ENCODE data around the gene PRKCZ.

- TF ChIP-seq, protein P1, sequence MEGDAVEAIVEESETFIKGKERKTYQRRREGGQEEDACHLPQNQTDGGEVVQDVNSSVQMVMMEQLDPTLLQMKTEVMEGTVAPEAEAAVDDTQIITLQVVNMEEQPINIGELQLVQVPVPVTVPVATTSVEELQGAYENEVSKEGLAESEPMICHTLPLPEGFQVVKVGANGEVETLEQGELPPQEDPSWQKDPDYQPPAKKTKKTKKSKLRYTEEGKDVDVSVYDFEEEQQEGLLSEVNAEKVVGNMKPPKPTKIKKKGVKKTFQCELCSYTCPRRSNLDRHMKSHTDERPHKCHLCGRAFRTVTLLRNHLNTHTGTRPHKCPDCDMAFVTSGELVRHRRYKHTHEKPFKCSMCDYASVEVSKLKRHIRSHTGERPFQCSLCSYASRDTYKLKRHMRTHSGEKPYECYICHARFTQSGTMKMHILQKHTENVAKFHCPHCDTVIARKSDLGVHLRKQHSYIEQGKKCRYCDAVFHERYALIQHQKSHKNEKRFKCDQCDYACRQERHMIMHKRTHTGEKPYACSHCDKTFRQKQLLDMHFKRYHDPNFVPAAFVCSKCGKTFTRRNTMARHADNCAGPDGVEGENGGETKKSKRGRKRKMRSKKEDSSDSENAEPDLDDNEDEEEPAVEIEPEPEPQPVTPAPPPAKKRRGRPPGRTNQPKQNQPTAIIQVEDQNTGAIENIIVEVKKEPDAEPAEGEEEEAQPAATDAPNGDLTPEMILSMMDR (IDR thresholded peaks at IDR 0.05) = no peak
- TF ChIP-seq POLR2A (IDR thresholded peaks at IDR 0.05) = no peak
Measured at GRCh38 chr1:2183937-2184334, 133.7 kb downstream of the PRKCZ start.

All from uterus (tissue), 2 donors.